ENCODE results near the gene UAP1L1.

UAP1L1 gene

GRCh38 chr9:137109250-137110146 lies 32.2 kb downstream of the UAP1L1 start:
- no peaks in the 10 kb centered on the region for H3F3A ChIP-seq (ENCODE audit: insufficient read depth)
- H3K4me3 ChIP-seq (ENCODE audit: insufficient read depth, low read length, poor library complexity, severe bottlenecking), result no peak overlapping the region
- H3K9ac ChIP-seq (ENCODE audit: low read length), result no peak overlapping the region
- H3K9me2 ChIP-seq (replicated peaks; ENCODE audit: insufficient read depth, low read length), result no peaks in the 10 kb centered on the region
- H3K36me3 ChIP-seq (ENCODE audit: low read length), result no peaks in the 10 kb centered on the region
- H2AFZ ChIP-seq (ENCODE audit: low read depth, low read length, severe bottlenecking), result no peak overlapping the region
- H3K27ac ChIP-seq (ENCODE audit: low read depth, low read length), result no peak overlapping the region
- H3K79me2 ChIP-seq (ENCODE audit: insufficient read depth, low read length), result no peaks in the 10 kb centered on the region
- H3K27me3 ChIP-seq (ENCODE audit: low read length), result no peaks in the 10 kb centered on the region
- TF ChIP-seq EZH2phosphoT487 (conservative IDR thresholded peaks at IDR 0.05; ENCODE audit: low read length), result no peak
- TF ChIP-seq CTCF (IDR thresholded peaks at IDR 0.05; ENCODE audit: insufficient read depth, low read length, poor library complexity, severe bottlenecking), result no peak
- no peaks in the 10 kb centered on the region for H4K20me1 ChIP-seq (ENCODE audit: low read depth, low read length)
- H3K9me3 ChIP-seq (ENCODE audit: insufficient read depth, low read length), result no peaks in the 10 kb centered on the region
- no peak overlapping the region for H3K4me2 ChIP-seq (ENCODE audit: low read depth, low read length, poor library complexity, severe bottlenecking)

GRCh38 chr9:137110147-137110910 lies 33.0 kb downstream of the UAP1L1 start:
- H3F3A ChIP-seq (ENCODE audit: insufficient read depth), result no peaks in the 10 kb centered on the region
- H3K9ac ChIP-seq (ENCODE audit: low read length), result no peak overlapping the region
- no peak overlapping the region for H3K4me3 ChIP-seq (ENCODE audit: insufficient read depth, low read length, poor library complexity, severe bottlenecking)
- H2AFZ ChIP-seq (ENCODE audit: low read depth, low read length, severe bottlenecking), result no peak overlapping the region
- H3K9me2 ChIP-seq (replicated peaks; ENCODE audit: insufficient read depth, low read length), result no peaks in the 10 kb centered on the region
- TF ChIP-seq EZH2phosphoT487 (conservative IDR thresholded peaks at IDR 0.05; ENCODE audit: low read length) (no peak), CTCF (IDR thresholded peaks at IDR 0.05; ENCODE audit: insufficient read depth, low read length, poor library complexity, severe bottlenecking) (no peak)
- H3K79me2 ChIP-seq (ENCODE audit: insufficient read depth, low read length), result no peaks in the 10 kb centered on the region
- H3K27me3 ChIP-seq (ENCODE audit: low read length), result no peaks in the 10 kb centered on the region
- H4K20me1 ChIP-seq (ENCODE audit: low read depth, low read length), result no peaks in the 10 kb centered on the region
- H3K9me3 ChIP-seq (ENCODE audit: insufficient read depth, low read length), result no peaks in the 10 kb centered on the region
- no peaks in the 10 kb centered on the region for H3K36me3 ChIP-seq (ENCODE audit: low read length)
- H3K27ac ChIP-seq (ENCODE audit: low read depth, low read length), result no peak overlapping the region
- H3K4me2 ChIP-seq (ENCODE audit: low read depth, low read length, poor library complexity, severe bottlenecking), result no peak overlapping the region

- H3K9ac ChIP-seq (ENCODE audit: low read length), result no peak overlapping the region
These were observed 33.8 kb downstream of the UAP1L1 start for GRCh38 chr9:137110911-137111787.

More at GRCh38 chr9:137110911-137111787, 33.8 kb downstream of the UAP1L1 start:
- Histone ChIP-seq H4K20me1 (ENCODE audit: low read depth, low read length) (no peaks in the 10 kb centered on the region), H3K9me2 (replicated peaks; ENCODE audit: insufficient read depth, low read length) (no peaks in the 10 kb centered on the region), H3F3A (ENCODE audit: insufficient read depth) (no peaks in the 10 kb centered on the region), H3K27ac (ENCODE audit: low read depth, low read length) (no peak overlapping the region), H3K9me3 (ENCODE audit: insufficient read depth, low read length) (no peaks in the 10 kb centered on the region), H3K36me3 (ENCODE audit: low read length) (no peaks in the 10 kb centered on the region), H3K4me3 (ENCODE audit: insufficient read depth, low read length, poor library complexity, severe bottlenecking) (no peak overlapping the region), H3K79me2 (ENCODE audit: insufficient read depth, low read length) (no peaks in the 10 kb centered on the region), H3K4me2 (ENCODE audit: low read depth, low read length, poor library complexity, severe bottlenecking) (no peak overlapping the region), H3K27me3 (ENCODE audit: low read length) (no peaks in the 10 kb centered on the region), H2AFZ (ENCODE audit: low read depth, low read length, severe bottlenecking) (no peak overlapping the region)
- TF ChIP-seq CTCF (IDR thresholded peaks at IDR 0.05; ENCODE audit: insufficient read depth, low read length, poor library complexity, severe bottlenecking), result no peak

Measured in SU-DHL-6 (cell line).